Glutamatergic neuron (in vitro differentiated cells): ENCODE results near the gene FJX1. TPM values are rescaled to one million over a fixed set of nuclear protein-coding genes. Genes with fewer than 3 reads are reported as not detected.

Experiments used
- DNase-seq: peaks from one replicate; pipeline ENCODE4 v3.0.0; 2022
- H3K27ac Mint-ChIP-seq: one replicate; pipeline ENCODE4 v1.8.0; 2020; ENCODE audit warnings: mild to moderate bottlenecking, mixed read lengths, inconsistent platforms; ENCODE audit not compliant: unreplicated experiment
- H3K27me3 Mint-ChIP-seq: one replicate; pipeline ENCODE4 v1.8.0; 2020; ENCODE audit warnings: mild to moderate bottlenecking, moderate library complexity, mixed read lengths, inconsistent platforms; ENCODE audit not compliant: unreplicated experiment
- H3K36me3 Mint-ChIP-seq: one replicate; pipeline ENCODE4 v1.8.0; 2020; ENCODE audit warnings: mild to moderate bottlenecking, mixed read lengths, inconsistent platforms; ENCODE audit not compliant: unreplicated experiment
- H3K4me1 Mint-ChIP-seq: one replicate; pipeline ENCODE4 v1.8.0; 2020; ENCODE audit warnings: mild to moderate bottlenecking, low read depth, mixed read lengths, inconsistent platforms; ENCODE audit not compliant: unreplicated experiment
- H3K4me3 Mint-ChIP-seq: one replicate; pipeline ENCODE4 v1.8.0; 2020; ENCODE audit warnings: mild to moderate bottlenecking, mixed read lengths, inconsistent platforms; ENCODE audit not compliant: unreplicated experiment
- H3K9me3 Mint-ChIP-seq: one replicate; pipeline ENCODE4 v1.8.0; 2020; ENCODE audit warnings: mild to moderate bottlenecking, moderate library complexity, mixed read lengths, inconsistent platforms; ENCODE audit not compliant: unreplicated experiment
- total RNA-seq: library from RNA; stranded (reverse); fragmentation: NEBNext Ultra II Directional; extraction: Animal tissue kit (Norgen Biotek cat#: 25700); gene quantifications from one replicate; pipeline ENCODE4 v1.2.1, GENCODE V29; 2021; ENCODE audit not compliant: unreplicated experiment
- TF ChIP-seq, protein P1 (sequence below): fragments of 200-600 bp; sonication (generic); IDR thresholded peaks from one replicate; pipeline ENCODE4 v1.5.0; 2021; ENCODE audit not compliant: partially characterized antibody, unreplicated experiment

Gene FJX1
- total RNA-seq, 1 donor from 2014 or later = 74.3 TPM

- Mint-ChIP-seq H3K4me1 (no peaks in the 10 kb centered on the region), H3K9me3 (no peaks in the 10 kb centered on the region), H3K36me3 (no peaks in the 10 kb centered on the region), H3K4me3 (no peak overlapping the region), H3K27ac (no peak overlapping the region), H3K27me3 (peaks cover 6% of the 10 kb centered on the region)
- TF ChIP-seq, protein P1, sequence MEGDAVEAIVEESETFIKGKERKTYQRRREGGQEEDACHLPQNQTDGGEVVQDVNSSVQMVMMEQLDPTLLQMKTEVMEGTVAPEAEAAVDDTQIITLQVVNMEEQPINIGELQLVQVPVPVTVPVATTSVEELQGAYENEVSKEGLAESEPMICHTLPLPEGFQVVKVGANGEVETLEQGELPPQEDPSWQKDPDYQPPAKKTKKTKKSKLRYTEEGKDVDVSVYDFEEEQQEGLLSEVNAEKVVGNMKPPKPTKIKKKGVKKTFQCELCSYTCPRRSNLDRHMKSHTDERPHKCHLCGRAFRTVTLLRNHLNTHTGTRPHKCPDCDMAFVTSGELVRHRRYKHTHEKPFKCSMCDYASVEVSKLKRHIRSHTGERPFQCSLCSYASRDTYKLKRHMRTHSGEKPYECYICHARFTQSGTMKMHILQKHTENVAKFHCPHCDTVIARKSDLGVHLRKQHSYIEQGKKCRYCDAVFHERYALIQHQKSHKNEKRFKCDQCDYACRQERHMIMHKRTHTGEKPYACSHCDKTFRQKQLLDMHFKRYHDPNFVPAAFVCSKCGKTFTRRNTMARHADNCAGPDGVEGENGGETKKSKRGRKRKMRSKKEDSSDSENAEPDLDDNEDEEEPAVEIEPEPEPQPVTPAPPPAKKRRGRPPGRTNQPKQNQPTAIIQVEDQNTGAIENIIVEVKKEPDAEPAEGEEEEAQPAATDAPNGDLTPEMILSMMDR = no peak
- no peak for DNase-seq
Observed at GRCh38 chr11:35586222-35586621, 32.0 kb upstream of the FJX1 start.

DNA sequence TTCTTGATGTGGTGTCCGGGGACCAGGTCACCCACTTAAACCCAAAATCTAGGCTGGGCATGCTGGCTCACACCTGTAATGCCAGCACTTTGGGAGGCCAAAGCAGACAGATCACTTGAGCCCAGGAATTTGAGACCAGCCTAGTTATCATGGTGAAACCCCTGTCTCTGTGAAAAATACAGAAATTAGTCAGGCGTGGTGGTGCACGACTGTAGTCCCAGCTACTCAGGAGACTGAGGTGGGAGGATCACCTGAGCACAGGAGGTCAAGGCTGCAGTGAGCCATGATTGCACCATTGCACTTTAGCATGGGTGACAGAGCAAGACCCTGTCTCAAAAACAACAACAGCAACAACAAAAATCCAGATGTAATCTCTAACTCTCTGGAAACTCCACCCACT lies 30.3 kb upstream of the FJX1 start:
- TF ChIP-seq, protein P1 = no peak
- no peak for DNase-seq
- H3K36me3 Mint-ChIP-seq = no peaks in the 10 kb centered on the region
- H3K4me1 Mint-ChIP-seq = no peaks in the 10 kb centered on the region
- peaks cover 2% of the 10 kb centered on the region for H3K27me3 Mint-ChIP-seq
- H3K27ac Mint-ChIP-seq = no peak overlapping the region
- H3K4me3 Mint-ChIP-seq = no peak overlapping the region
- H3K9me3 Mint-ChIP-seq = no peaks in the 10 kb centered on the region

GRCh38 chr11:35588627-35589026 lies 29.6 kb upstream of the FJX1 start:
- H3K27ac Mint-ChIP-seq = no peak overlapping the region
- peaks cover 2% of the 10 kb centered on the region for H3K27me3 Mint-ChIP-seq
- H3K4me3 Mint-ChIP-seq = no peak overlapping the region

DNA sequence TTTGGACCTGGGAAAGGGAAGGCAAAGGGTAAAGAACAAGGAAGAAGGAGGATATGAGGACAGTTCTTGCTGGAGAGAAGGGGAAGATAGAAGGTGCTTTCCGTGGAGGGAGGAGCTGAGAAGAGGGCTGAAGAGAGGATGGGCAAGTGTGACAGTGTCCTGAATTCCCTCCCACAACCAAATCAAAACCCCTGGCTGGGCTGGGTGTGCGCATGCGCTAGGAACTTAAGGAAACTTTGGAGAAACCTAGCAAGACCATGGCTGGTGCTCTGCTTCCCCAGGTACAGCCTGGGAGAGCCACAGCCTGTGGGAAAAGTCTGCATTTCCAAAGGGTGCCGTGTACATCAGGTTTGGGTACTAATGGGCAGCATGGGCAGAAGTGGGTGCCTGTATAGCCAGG lies 29.0 kb upstream of the FJX1 start:
- TF ChIP-seq, protein P1 = no peak
- Mint-ChIP-seq H3K36me3 (no peaks in the 10 kb centered on the region), H3K4me1 (no peaks in the 10 kb centered on the region), H3K9me3 (no peaks in the 10 kb centered on the region), H3K27ac (no peak overlapping the region), H3K4me3 (no peak overlapping the region), H3K27me3 (peaks cover 2% of the 10 kb centered on the region)
- DNase-seq = no peak

More at GRCh38 chr11:35588627-35589026, 29.6 kb upstream of the FJX1 start:
- TF ChIP-seq, protein P1 = no peak
- no peaks in the 10 kb centered on the region for H3K36me3 Mint-ChIP-seq
- no peak for DNase-seq
- H3K4me1 Mint-ChIP-seq = no peaks in the 10 kb centered on the region
- H3K9me3 Mint-ChIP-seq = no peaks in the 10 kb centered on the region

DNA sequence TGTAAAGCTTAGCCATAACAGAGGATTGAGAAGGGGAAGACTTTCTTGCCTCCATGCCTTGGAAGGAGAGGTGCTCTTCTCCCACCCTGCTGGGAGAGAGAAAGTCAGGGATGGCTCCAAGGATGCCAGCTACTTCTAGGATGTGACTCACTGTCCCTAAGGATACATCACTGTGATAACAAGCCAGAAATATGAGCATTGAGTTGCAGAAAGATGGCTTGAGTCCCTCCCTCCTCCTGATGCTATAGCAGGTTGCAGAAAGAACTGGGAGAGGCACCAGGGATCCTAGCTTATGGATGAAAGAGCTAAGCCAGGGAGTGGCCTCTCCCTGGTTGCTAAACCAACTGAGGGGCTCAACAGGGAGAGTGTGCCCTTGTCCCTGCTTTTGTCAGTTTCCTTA lies 27.8 kb upstream of the FJX1 start:
- TF ChIP-seq, protein P1 = no peak
- DNase-seq = no peak
- no peaks in the 10 kb centered on the region for H3K4me1 Mint-ChIP-seq
- no peaks in the 10 kb centered on the region for H3K36me3 Mint-ChIP-seq
- no peak overlapping the region for H3K4me3 Mint-ChIP-seq
- no peaks in the 10 kb centered on the region for H3K9me3 Mint-ChIP-seq
- no peak overlapping the region for H3K27ac Mint-ChIP-seq
- H3K27me3 Mint-ChIP-seq = peaks cover 2% of the 10 kb centered on the region
